NCI-H774 (cell line): ENCODE results near the gene SERPINB13.

Experiments
- DNase-seq: peaks from one replicate; lab custom pipeline; 2025; lab: John Stamatoyannopoulos, UW

The SERPINB13 gene, protein sequence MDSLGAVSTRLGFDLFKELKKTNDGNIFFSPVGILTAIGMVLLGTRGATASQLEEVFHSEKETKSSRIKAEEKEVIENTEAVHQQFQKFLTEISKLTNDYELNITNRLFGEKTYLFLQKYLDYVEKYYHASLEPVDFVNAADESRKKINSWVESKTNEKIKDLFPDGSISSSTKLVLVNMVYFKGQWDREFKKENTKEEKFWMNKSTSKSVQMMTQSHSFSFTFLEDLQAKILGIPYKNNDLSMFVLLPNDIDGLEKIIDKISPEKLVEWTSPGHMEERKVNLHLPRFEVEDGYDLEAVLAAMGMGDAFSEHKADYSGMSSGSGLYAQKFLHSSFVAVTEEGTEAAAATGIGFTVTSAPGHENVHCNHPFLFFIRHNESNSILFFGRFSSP

DNA sequence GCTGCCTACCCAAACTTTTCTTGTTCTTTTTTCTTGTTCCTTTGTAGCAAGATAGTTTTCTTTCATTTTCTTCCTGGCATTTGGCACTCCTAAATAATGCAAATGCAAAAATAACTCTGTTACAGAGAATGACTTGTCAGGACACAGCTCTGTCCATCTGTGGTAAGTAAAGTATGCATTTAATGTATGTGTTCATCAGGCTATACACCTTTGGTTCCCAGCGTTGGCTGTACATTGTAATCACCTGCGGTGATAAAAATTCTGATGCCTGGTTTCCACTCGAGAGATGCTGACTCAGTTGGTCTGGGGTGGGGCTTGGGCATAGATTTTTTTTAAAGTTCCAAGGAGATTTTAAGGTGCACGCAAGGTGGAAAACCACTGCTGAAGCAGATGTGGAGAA lies at the start of gene SERPINB13:
SERPINB13 (plus strand) TSS at position 378 of the 400 bp plus-strand sequence. CDS start 1,325 bp downstream, outside the sequence.
- no peak for DNase-seq

DNA sequence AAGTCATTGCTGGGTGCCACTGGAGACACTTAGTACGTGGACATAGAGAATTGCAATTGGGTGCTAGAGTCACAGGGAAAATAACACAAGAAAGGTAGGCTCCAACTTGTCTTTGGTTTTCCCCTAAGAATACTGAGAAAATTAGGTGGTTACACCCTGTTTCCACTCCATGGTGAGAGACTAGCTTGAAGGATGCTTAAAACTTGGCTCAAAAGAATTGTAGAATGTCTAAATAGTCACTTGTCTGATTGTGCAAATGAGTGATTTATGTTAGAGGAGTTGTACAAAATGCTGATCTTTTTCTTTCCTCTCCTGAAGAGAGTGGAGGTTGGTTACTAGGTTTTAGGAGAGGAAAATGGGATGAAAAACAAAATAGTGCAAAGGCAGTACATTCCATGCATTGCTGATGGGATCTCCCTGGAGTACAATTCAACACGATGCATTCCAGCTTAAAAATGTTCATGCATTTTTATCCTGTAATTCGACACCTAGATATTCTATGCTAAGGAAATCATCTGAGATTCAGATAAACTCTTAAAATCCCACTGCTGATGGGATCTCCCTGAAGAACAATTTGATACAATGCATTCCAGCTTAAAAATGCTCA lies 47.1 kb upstream of the SERPINB13 start:
- no peak for DNase-seq

DNA sequence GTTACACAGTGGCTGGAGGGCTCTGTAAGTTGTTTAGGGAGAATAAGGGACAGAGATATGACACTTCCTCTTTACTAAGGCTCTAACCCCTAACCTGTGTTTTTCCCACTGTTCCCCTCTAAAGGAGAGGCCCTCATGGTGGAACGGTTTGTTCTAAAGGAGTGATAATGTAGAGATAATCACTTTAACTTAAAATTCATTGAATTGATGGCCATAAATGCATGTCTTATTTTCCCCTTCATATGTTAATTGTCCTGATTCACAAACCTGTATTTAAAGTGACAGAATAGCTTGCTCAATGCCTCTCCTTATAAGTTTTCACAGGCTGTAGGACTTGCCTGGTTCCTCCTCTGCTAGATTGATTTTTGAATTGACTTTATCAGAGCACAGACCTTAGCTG lies 45.1 kb upstream of the SERPINB13 start, which contains the start of gene SERPINB12:
SERPINB12 (plus strand) TSS at position 301 of the 400 bp plus-strand sequence. CDS start 13,791 bp downstream, outside the sequence.
- no peak for DNase-seq

DNA sequence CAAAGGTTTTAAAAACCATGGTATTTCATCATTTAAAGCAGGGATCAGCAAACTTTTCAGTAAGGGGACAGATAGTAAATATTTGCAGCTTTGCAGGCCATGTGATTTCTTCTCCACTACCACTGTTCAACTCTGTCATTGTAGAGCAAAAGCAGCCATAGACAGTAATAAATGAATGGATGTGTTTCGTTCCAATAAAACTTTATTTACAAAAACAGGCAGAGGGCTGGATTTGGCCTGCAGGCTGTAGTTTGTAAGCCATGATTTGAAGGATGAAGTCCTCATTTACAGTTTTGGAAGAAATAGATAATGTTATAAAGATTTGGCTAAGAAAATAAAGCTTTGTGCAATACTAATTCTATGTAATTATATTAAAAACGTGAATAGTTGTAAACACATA lies 43.1 kb upstream of the SERPINB13 start:
- DNase-seq = no peak

DNA sequence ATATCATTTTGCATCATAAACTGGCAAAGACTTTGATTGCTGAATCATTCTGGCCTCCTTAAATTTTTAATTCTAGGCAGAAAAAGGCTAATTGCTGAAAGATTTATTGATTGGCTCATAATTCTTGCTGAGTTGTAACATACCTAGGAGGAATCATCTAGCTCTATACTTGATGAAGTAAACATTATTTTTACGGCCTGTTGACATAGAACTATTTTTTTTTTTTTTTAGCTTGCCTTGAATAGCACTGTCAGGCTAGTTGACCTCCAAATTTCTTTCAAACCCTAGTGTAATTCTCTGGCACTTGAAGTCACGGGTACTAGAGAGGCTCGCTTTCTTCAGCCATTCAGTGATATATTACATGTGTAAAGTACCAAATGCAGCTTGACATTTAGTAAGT lies 42.1 kb upstream of the SERPINB13 start:
- DNase-seq = no peak

DNA sequence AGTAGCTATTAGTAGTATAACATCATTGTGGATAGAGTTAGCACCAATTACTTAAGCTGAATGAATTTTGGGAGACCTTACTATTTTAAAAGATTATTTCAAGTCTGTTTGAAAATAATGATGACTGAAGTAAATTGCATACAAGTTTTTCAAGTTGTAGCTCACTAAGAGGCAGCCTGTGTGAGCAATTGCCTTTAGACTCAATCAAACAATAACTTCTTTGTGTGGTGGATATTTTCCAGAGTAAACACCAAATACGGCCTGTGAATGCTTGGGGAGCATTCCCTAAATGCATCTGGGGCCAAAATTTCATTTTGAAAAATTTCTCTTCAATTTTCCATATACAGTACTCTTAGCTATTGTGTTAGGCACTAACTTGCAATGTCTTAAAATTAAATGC lies 37.1 kb upstream of the SERPINB13 start:
- no peak for DNase-seq

DNA sequence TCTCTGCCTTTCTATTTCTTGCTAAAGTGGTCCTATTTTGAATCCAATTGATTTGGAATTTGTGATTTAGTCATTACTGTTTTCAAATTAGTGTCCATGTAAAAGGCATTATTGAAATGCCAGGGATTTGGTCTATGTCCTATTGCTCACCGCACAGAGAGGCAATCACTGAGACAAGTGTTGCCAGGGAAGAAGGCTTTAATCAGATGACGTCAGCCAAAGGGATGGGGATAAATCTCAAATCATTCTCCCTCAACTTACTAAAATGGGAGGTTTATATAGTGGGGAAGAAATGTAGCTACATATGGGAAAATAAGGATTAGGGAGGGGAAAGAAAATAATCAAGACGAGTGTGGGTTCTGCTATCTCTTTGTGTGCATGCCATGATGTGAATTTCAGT lies 35.4 kb upstream of the SERPINB13 start:
- DNase-seq = no peak

DNA sequence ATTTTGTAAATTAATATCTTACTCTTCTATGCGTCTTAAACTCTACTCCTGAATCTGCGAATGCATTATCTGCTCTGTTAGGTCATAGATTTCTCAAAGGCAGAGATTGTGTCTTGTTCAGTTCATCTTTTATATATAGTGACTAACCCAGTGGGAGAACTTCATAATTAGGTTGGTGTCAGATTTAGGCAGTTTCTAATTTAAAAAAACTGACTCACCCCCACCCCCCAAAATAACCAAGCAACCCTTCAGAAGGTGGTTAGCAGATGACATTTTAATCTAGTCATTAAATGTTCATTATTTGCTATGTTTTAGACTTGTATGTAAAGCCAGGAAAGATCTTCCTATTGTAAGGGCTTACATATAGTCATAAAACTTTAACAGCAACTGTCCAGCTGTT lies 34.6 kb upstream of the SERPINB13 start:
- no peak for DNase-seq

DNA sequence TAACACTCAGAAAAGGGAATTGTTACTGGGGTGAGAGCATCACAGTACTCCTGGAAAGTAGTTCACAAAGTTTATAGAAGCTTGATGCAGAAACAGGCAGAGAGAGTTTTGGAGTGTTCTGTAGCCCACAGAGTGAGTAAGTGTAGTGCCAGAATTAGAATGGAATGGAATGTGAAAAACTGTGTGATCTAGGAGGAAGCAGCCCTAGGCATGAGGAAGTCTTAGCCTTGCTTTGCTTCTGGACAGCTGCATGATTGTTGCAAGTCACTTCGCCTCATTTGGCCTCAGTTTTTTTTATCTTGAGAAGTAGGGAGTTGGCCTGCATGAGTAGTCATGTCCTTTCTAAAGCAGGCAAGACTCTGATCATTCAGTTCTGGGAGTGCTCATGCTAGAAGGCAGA lies 34.1 kb upstream of the SERPINB13 start:
- DNase-seq = no peak

DNA sequence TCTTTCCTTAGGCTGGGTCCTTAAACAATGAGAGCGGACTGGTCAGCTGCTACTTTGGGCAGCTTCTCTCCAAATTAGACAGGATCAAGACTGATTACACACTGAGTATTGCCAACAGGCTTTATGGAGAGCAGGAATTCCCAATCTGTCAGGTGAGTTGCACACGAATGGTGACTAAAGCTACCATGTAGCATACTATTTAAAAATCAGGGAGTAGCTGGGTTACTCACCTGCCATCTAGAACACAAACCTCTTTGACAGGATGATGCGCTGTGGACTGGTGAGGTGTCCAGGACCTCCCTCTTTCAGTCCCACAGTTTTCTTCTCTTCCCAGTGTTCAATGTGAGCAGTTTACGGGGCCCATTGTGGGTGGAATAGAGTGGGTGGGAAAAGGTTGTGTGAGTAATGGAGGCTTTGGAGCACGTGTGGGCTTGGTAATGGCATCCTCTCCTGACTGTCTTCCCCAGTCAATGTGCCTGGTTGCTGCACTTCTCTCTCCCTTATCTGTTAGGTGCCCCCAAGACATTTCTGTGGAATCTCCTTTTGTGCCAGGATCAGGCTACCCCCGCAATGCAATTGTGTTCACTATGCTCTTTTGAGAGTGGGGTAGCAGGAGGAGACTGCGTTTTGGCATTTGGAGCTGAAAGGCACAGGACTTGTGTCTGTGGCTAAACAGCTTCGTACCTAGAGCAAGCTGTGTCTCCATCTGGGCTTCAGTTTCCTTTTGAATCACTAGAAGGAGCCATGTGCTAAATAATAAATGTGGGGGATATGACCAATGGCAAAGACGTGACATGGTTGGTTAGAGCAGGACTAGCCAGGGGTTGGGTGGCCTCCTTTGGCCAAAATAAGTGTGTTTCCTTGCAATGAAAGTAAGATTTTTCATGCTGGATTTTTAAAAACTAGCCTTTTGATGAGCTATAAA lies 27.3 kb upstream of the SERPINB13 start:
- DNase-seq = no peak

DNA sequence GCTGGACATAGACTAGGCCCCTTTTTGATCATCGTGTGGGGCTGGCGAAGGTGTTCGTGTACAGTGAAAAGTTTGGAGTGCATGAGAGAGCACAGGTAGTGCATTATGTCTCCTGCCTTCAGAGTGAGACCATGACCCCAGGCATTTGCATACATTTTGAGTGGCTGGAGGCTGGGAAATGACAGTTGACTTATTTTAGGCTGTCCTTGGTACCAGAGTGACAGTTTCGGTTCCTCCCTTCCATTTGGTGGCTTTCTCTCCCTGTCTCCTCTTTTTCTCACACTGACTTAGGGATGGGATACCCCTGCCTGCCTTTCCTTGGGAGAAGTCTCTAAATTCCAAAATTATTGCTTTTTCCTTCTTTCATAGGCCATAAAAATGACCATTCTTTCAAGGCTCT lies 24.9 kb upstream of the SERPINB13 start:
- no peak for DNase-seq

DNA sequence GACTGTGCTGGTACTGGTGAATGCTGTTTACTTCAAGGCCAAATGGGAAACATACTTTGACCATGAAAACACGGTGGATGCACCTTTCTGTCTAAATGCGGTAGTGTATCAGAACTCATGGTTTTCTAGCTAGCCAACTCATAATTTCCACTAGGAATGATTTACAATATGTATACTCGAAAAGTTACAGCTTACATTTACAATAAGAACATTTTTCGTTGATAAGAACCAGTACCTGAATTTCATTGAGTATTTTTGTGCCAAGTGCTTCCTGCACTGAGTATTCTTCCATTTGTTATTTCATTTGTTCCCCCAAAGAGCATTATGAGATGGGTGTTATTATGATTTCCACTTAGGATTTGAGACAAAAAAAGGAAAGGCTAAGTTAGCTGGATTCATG lies 23.1 kb upstream of the SERPINB13 start:
- DNase-seq = no peak

DNA sequence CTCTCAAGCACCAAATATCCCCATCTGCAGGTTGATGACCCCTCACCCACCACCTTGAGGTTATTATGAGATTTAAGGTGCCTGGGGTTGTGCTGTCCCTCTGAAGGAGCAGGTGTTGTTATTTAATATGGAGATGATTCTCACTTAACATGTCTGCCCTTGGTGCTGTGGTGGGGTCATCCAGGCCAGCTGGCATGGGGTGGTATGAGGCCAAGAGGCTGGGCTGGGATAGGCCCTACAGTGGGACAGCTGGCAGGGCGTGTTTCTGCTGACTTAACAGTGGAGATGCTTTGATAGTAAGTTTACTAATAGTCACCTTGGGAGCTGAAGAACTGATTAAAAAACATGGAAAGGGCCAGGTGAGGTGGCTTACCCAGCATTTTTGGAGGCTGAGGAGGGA lies 22.6 kb upstream of the SERPINB13 start:
- DNase-seq = no peak

DNA sequence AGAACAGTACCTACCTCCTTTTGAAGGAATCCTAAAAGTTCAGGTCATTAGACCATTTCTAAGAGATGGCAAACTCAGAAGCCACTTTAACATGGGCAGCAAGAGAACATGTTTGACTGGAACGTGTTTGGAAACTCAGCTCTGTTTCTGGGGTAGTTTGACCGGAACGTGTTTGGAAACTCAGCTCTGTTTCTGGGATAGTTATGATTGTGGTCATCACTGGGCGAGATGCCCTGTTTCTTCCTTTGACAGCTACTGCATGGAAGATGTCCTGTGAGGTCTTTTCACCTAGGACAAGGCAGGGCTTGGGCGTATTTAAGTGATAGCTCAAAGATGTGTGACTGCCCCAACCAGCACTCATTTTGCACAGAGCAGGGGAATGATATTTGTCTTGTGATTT lies 19.9 kb upstream of the SERPINB13 start:
- no peak for DNase-seq

DNA sequence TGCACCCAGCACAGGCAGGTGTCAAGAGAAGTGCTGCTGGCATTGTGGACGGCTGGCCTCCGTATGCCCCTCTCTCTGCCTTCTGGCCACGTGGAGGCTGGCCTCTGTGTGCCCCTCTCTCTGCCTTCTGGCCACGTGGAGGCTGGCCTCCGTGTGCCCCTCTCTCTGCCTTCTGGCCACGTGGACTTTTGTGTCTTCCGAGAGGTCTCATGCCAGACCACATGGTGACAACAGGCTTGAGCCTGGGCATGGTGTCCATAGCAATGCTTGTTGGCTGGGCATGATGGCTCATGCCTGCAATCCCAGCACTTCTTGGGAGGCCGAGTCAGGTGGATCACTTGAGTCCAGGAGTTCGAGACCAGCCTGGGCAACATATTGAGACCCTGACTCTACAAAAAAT lies 19.3 kb upstream of the SERPINB13 start:
- no peak for DNase-seq

DNA sequence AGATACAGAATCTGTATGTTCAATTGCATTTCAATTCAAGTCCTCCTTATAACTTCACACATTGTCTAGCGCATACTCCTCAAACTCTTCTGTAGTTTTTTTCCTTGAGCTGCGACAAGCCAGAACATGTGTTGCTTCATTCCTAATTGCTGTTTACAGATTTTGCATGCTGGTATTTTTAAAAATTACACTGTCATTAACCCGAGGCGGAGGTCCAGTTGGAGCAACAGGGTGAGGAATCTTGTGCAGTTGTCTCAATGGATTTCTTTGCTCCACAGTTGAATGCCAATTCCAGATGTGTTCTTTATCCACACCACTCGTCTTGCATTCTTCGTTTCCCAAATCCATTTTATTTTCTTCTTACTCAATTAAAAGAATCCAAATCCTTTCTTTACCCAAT lies 16.4 kb upstream of the SERPINB13 start:
- DNase-seq = no peak

DNA sequence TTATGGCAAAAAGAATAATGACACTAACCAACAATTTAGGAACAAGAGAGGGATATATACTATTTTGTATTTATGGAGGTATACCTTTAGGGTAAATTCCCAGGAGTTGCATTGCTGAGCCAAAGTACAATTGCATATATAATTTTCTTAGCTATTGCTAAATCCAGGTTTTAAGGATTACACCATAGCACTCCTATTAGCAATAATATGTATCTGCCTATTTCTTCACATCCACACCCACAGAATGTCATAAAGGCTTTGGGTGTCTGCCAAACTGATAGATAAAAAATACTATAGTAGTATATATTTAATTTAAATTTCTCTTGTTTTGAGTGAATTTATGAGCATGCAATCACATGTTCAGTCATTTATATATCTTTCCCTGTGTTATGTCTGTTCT lies 11.5 kb upstream of the SERPINB13 start:
- no peak for DNase-seq

DNA sequence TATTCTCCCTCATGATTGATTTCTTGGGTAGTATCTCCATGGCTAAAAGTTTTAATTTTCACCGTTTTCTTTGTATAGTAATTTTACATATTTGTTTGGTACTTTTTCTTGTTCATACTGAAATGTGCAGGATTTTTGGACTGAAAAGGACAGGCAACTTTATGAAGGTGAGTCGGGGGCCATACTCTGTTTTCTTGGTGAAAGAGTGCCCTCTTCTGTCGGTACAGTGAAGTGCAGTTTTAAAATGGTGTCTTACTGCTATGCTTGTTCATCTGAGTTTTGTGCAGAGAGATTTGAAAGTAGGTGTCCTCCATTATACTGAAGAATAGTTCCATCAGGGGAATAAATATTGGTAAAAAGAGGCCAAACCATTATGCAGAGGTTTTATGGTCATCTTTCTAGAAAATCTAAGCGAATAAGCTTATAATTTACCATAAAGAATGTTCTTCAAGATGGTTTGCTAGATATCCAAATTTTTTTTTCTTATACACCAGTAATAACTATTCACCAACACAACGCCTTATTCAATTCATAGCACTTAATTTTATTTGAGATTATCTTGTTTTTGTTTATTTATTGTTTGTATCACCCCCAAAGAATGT lies 8.7 kb upstream of the SERPINB13 start:
- DNase-seq = no peak

DNA sequence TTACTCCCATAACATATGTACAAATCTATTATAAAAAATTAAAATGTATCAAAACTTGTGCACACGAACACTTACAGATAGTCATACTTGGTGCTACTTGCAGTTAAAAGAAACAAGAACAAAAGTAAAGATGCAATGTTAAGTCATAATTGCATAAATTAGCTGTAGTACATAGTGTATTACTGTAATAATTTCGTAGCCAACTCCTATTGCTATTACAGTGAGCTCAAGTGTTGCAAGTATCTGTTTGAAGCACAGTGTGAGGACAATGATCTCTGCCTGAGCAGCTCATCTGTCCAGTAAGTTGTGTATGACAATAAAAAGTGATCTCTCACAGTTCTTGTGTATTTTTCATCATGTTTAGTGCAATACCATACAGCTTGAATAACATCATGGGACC lies 7.5 kb upstream of the SERPINB13 start:
- no peak for DNase-seq

DNA sequence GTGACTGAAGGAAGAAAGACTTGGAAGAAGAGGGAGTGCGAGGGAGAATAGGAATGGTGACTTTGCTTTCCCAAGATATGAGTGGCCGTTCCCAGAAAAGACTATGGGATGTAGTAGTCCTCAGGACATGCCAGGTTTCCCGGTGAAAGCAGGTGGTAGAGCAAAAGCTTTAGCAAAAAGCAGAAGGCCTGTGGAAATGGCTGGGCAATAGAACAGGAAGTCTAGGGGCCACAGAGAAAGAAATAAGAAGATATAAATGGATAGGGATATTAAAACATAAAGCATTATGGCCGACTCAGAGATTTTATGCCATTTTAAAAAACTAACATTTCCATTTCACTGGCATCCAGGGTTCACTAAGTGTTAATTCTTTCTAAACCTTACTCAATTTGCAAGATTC lies 1.2 kb upstream of the SERPINB13 start:
- DNase-seq = no peak

DNA sequence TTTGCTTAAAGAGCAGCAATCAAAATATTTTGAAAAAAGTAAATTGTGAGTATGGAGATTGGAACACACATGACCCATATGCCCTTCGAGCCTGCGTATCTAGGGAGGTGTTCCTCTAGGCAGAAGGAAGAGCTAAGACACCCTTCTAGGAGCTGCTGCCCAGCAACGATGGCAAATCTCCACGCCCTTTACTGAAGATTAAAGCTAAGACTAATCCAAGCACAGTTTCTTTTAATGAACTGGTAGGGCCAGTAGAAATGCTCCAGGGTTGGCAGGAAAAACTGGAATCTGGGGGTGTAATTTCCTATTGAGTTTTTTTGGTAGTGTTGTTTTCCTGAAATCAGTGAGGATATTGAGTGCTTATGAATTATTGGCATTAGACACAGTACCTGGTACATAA lies 712 bp upstream of the SERPINB13 start:
- no peak for DNase-seq

DNA sequence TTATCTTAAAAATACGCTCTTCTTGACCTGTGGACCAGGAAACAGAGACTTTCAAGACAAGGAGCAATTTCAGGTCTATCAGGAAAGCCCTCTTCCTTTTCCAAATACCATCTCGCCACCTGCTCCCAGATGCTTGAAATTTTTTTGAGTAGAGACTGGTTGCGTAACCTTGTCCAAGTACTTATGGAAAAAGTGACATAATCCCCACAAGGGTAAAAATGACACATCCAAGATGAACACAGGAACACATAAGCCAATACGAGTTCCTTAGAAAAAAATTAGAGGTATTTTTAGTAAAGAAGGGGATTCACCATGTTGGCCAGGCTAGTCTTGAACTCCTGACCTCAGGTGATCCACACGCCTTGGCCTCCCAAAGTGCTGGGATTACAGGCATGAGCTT lies 1.8 kb downstream of the SERPINB13 start:
- DNase-seq = no peak
